HepG2 (cell line): ENCODE measurements around the gene INO80E. TPM values are rescaled to one million over a fixed set of nuclear protein-coding genes. Genes with fewer than 3 reads are reported as not detected.

Experiments
- ATAC-seq: fragments of 200-7000 bp; cut with Tn5 transposase; 3 replicates; pipeline ENCODE4 v1.9.1; 2020; ENCODE audit warnings: mild to moderate bottlenecking, moderate library complexity
- BruUV-seq: library from RNA; stranded (reverse); fragments of 400-500 nt; replicated peaks from 2 replicates; lab custom pipeline; 2021; lab: Mats Ljungman, UMichigan
- CTCF ChIA-PET: fragments of 300-600 bp; formaldehyde crosslinking; extraction: SDS; loops from one replicate; lab custom pipeline; 2021; ENCODE audit warnings: low total read pairs, inconsistent platforms, low intra/inter-chr PET ratio; lab: Yijun Ruan, JAX
- POLR2A ChIA-PET: fragments of 350-600 bp; sonication (Branson Sonifier 250); formaldehyde crosslinking; loops from one replicate; lab custom pipeline; 2020; ENCODE audit warnings: antibody characterized with exemption, inconsistent platforms; lab: Yijun Ruan, JAX
- DNase-seq: peaks from one replicate; pipeline ENCODE4 v3.0.0-alpha.2; 2015; ENCODE audit warnings: low spot score
- FAIRE-seq: peaks from 3 replicates; lab custom pipeline; 2011; peaks lifted over from hg19 to GRCh38; lab: Jason Lieb, UNC
- H2AFZ ChIP-seq: one replicate; pipeline ENCODE4 v1.6.1; 2011; ENCODE audit warnings: low read length, inconsistent platforms
- H3K27ac ChIP-seq: fragments of 300-600 bp; 3 replicates; pipeline ENCODE4 v1.8.0; 2011; ENCODE audit warnings: mixed run types, mild to moderate bottlenecking, mixed read lengths, low read length, inconsistent platforms; ENCODE audit not compliant: insufficient read depth; ENCODE audit errors: extremely low read length
- H3K27me3 ChIP-seq, 2 experiments: fragments of 200-600 bp in 1 of 2; 2 replicates in 1 of 2; 3 replicates in 1 of 2; pipeline versions ENCODE4 v1.6.0 to v1.8.0; 2011; ENCODE audit warnings: low read length in 2 of 2, mild to moderate bottlenecking in 2 of 2, moderate library complexity in 2 of 2, inconsistent platforms in 1 of 2; ENCODE audit not compliant: insufficient read depth in 2 of 2, control insufficient read depth in 1 of 2
- H3K36me3 ChIP-seq, 2 experiments: fragments of 200-600 bp in 1 of 2; replicated peaks in 1 of 2; 2 replicates in 1 of 2; 3 replicates in 1 of 2; pipeline versions ENCODE4 v1.5.1 to v1.8.0; 2011; ENCODE audit warnings: low read length in 2 of 2, inconsistent platforms in 1 of 2; ENCODE audit not compliant: insufficient read depth in 2 of 2, control insufficient read depth in 1 of 2
- H3K4me1 ChIP-seq: 2 replicates; pipeline ENCODE4 v1.5.1; 2012; ENCODE audit warnings: low read length, inconsistent platforms; ENCODE audit not compliant: insufficient read depth
- H3K4me2 ChIP-seq: 2 replicates; pipeline ENCODE4 v1.6.0; 2011; ENCODE audit warnings: low read depth, low read length, inconsistent platforms
- H3K4me3 ChIP-seq, 3 experiments: fragments of 200-600 bp in 1 of 3; sonication (generic), shearing (Covaris generic) in 1 of 3; replicated peaks in 1 of 3; 2 replicates each; pipeline ENCODE4 v1.5.1; 2011 to 2016; ENCODE audit warnings: low read length in 3 of 3, inconsistent platforms in 2 of 3, low read depth in 2 of 3, mild to moderate bottlenecking in 2 of 3, control low read depth in 1 of 3, mixed read lengths in 1 of 3; ENCODE audit not compliant: insufficient read depth in 1 of 3
- H3K79me2 ChIP-seq: one replicate; pipeline ENCODE4 v1.6.1; 2011; ENCODE audit warnings: low read length, inconsistent platforms; ENCODE audit not compliant: insufficient read depth
- H3K9ac ChIP-seq: 2 replicates; pipeline ENCODE4 v1.6.0; 2011; ENCODE audit warnings: mild to moderate bottlenecking, low read depth, low read length, inconsistent platforms; ENCODE audit not compliant: insufficient read depth
- H3K9me3 ChIP-seq: 2 replicates; pipeline ENCODE4 v1.5.1; 2012; ENCODE audit warnings: mild to moderate bottlenecking, low read length
- H4K20me1 ChIP-seq: 2 replicates; pipeline ENCODE4 v1.6.0; 2011; ENCODE audit warnings: inconsistent platforms, mild to moderate bottlenecking, low read length, moderate library complexity; ENCODE audit not compliant: insufficient read depth
- ARID5B ChIP-seq: IDR thresholded peaks from 2 replicates; pipeline ENCODE4 v1.4.0; 2020; ENCODE audit warnings: mild to moderate bottlenecking, missing genetic modification reagents
- ATF2 ChIP-seq: sonication (generic); formaldehyde crosslinking; IDR thresholded peaks from 2 replicates; pipeline ENCODE4 v1.4.0; 2020; ENCODE audit warnings: missing genetic modification reagents
- ATF7-NPFF ChIP-seq: sonication (generic); formaldehyde crosslinking; IDR thresholded peaks from 2 replicates; pipeline ENCODE4 v1.8.1; 2023; ENCODE audit warnings: mild to moderate bottlenecking, low read depth, missing genetic modification reagents, moderate library complexity
- CREM ChIP-seq, 2 experiments: sonication (generic) in 1 of 2; formaldehyde crosslinking in 1 of 2; IDR thresholded peaks; 2 replicates each; pipeline versions ENCODE4 v1.4.0 to v1.6.1; 2016 to 2020; ENCODE audit warnings: antibody characterized with exemption in 1 of 2, mild to moderate bottlenecking in 1 of 2, missing genetic modification reagents in 1 of 2
- IKZF4 ChIP-seq: sonication (generic); formaldehyde crosslinking; IDR thresholded peaks from 2 replicates; pipeline ENCODE4 v1.5.1; 2020; ENCODE audit warnings: borderline replicate concordance, mild to moderate bottlenecking, low read depth, missing genetic modification reagents; ENCODE audit errors: not compliant biosample characterization
- MXI1 ChIP-seq: IDR thresholded peaks from 3 replicates; pipeline ENCODE4 v1.6.1; 2012; ENCODE audit warnings: low read depth, low read length, inconsistent platforms, borderline replicate concordance
- RFX1 ChIP-seq: fragments of 450-650 bp; IDR thresholded peaks from 2 replicates; pipeline ENCODE4 v1.6.1; 2017
- SAP130 ChIP-seq: IDR thresholded peaks from 2 replicates; pipeline ENCODE4 v1.6.1; 2016; ENCODE audit warnings: low read depth
- ZBTB10 ChIP-seq: sonication (generic); formaldehyde crosslinking; IDR thresholded peaks from 2 replicates; pipeline ENCODE4 v1.4.0; 2020; ENCODE audit warnings: missing genetic modification reagents, borderline replicate concordance
- ZNF431 ChIP-seq: sonication (generic); formaldehyde crosslinking; IDR thresholded peaks from 2 replicates; pipeline ENCODE4 v1.9.0; 2022; ENCODE audit warnings: missing genetic modification reagents, low read depth, mild to moderate bottlenecking, borderline replicate concordance
- ZNF572 ChIP-seq: sonication (generic); formaldehyde crosslinking; IDR thresholded peaks from 2 replicates; pipeline ENCODE4 v1.5.1; 2020; ENCODE audit warnings: mild to moderate bottlenecking, missing genetic modification reagents
- ZNF724P ChIP-seq: sonication (generic); formaldehyde crosslinking; IDR thresholded peaks from 2 replicates; pipeline ENCODE4 v1.8.0; 2022; ENCODE audit warnings: missing genetic modification reagents, borderline replicate concordance
- ZNF788 ChIP-seq: sonication (generic); formaldehyde crosslinking; IDR thresholded peaks from 2 replicates; pipeline ENCODE4 v1.5.0; 2020; ENCODE audit warnings: mild to moderate bottlenecking, missing genetic modification reagents, borderline replicate concordance
- ZNF83 ChIP-seq: sonication (generic); formaldehyde crosslinking; IDR thresholded peaks from 2 replicates; pipeline ENCODE4 v1.4.0; 2020; ENCODE audit warnings: missing genetic modification reagents, mild to moderate bottlenecking, borderline replicate concordance
- WGBS: methylation state at CpG from one replicate; pipeline ENCODE4 v1.1.6; 2017; ENCODE audit warnings: low lambda C conversion rate; 5-methylcytosine and 5-hydroxymethylcytosine counted together
- in situ Hi-C: cut with HindIII; loops from 2 replicates; pipeline ENCODE4 v1.10.0; 2017; ENCODE audit warnings: low pct_unique_long_range_greater_than_20kb; ENCODE audit not compliant: extremely low pct_ligation_motif_present
- intact Hi-C: fragments of 100-400 bp; cut with micrococcal nuclease; formaldehyde crosslinking; loops from one replicate; pipeline ENCODE4 v1.10.0; 2022; ENCODE audit not compliant: unreplicated experiment
- polyA plus RNA-seq, 8 experiments: library from polyadenylated mRNA; depleted of rRNA in 3 of 8; stranded (reverse) in 7 of 8; unstranded in 1 of 8; fragments of >200 nt; fragmentation: Illumina TruSeq in 4 of 8; extraction: Trizol in 4 of 8; gene quantifications; 2 replicates each; pipeline versions ENCODE4 v1.2.1 to v1.2.3, GENCODE V29; 2011 to 2016; ENCODE audit warnings: low read depth in 4 of 8, missing spikeins in 1 of 8, mixed read lengths in 1 of 8; ENCODE audit not compliant: insufficient read depth in 1 of 8
- total RNA-seq, 5 experiments: library from RNA; depleted of rRNA; stranded (reverse); fragments of >200 nt; fragmentation: Illumina TruSeq; extraction: Trizol; gene quantifications; 2 replicates each; pipeline ENCODE4 v1.2.3, GENCODE V29; 2016; ENCODE audit warnings: low read depth in 1 of 5

INO80E gene
- total and polyA plus RNA-seq, 2 of the 13 experiments (the other 11 are each of a cell fraction or from before 2014, with no cell fraction given) = 25.8 to 45.6 TPM

- no peaks in the 10 kb centered on the region; a peak in 1 of 5 replicates for H3K27me3 ChIP-seq
- peak overlapping the region; percentile 65 to 87 (median 80) for H3K4me3 ChIP-seq
- TSS peak; percentile 86 for BruUV-seq
- H3K79me2 ChIP-seq = no peaks in the 10 kb centered on the region
- peak overlapping the region; percentile 97 for H3K4me2 ChIP-seq
- H3K9ac ChIP-seq = peak overlapping the region; percentile 80
- ChIA-PET CTCF (no interaction called here), POLR2A (interaction anchor here (0.5 to 4.6 kb wide), 21 partner anchors 10 to 445 kb away, joined by 3 to 47 read pairs (median 4); partner anchors contain the start of genes ASPHD1, CDIPT, HIRIP3 and KCTD13)
- 6% methylated on average over 18 of the region's 18 CpGs for WGBS
- FAIRE-seq (no peak), ATAC-seq (peak; percentile 42), DNase-seq (peak; percentile 33)
- in situ Hi-C loops (loop anchor here (5.0 kb wide), 1 partner anchor 35 kb away; the partner anchor contains the start of gene KCTD13), intact Hi-C loops (loop anchor here (1.0 to 5.0 kb wide), 4 partner anchors 35 to 99 kb away; partner anchors contain the start of genes ASPHD1, CDIPT, HIRIP3 and INO80E)
- peaks cover 56% of the 10 kb centered on the region for H3K4me1 ChIP-seq
- no peaks in the 10 kb centered on the region for H4K20me1 ChIP-seq
- no peak overlapping the region for H2AFZ ChIP-seq
- H3K36me3 ChIP-seq = no peaks in the 10 kb centered on the region; a peak in 1 of 5 replicates
- H3K9me3 ChIP-seq = no peaks in the 10 kb centered on the region
- peak overlapping the region; percentile 81 for H3K27ac ChIP-seq
- TF ChIP-seq ATF2 (CRISPR knock-in tag) (peak; percentile 35; the same call in 1 of the 2 replicates), ATF7-NPFF (peak; percentile 48; the same call in 1 of the 2 replicates), ZBTB10 (CRISPR knock-in tag) (no peak), ZNF572 (no peak), ZNF788 (CRISPR knock-in tag) (peak; percentile 2; the same call in 1 of the 2 replicates), MXI1 (no peak), IKZF4 (CRISPR knock-in tag) (no peak), ARID5B (CRISPR knock-in tag) (no peak), ZNF431 (CRISPR knock-in tag) (0 out of 2 replicates have a peak, but pooled peaks have one; percentile 24), RFX1 (no peak), ZNF83 (CRISPR knock-in tag) (0 out of 2 replicates have a peak, but pooled peaks have one; percentile 44), SAP130 (CRISPR knock-in tag) (peak; percentile 20; the same call in 1 of the 2 replicates), ZNF724P (peak; percentile 70; the same call in 1 of the 2 replicates), CREM (IDR thresholded peaks at IDR 0.05) (peak; percentile 8; the same call in 1 of the 2 replicates), CREM (CRISPR knock-in tag; IDR thresholded peaks at IDR 0.05) (no peak)
Measured at GRCh38 chr16:29962344-29962994, 33.6 kb upstream of the INO80E start.
